Activated CD8-positive, alpha-beta memory T cell treated with anti-CD3 and anti-CD28 coated beads for 48 hours (primary cell): ENCODE data around the gene ELOVL6.

Experiments used
- DNase-seq, 3 experiments: peaks; one replicate each; pipeline ENCODE4 v3.0.0-alpha.2; 2020; ENCODE audit warnings: low read depth in 2 of 3, low spot score in 2 of 3

Gene ELOVL6

GRCh38 chr4:110129544-110129943 lies 68.9 kb downstream of the ELOVL6 start:
- no peak for DNase-seq

- no peak for DNase-seq
These were observed 69.9 kb downstream of the ELOVL6 start for GRCh38 chr4:110128472-110128919.

GRCh38 chr4:110128029-110128428 lies 70.4 kb downstream of the ELOVL6 start:
- no peak for DNase-seq

GRCh38 chr4:110124711-110125110 lies 73.7 kb downstream of the ELOVL6 start:
- DNase-seq, result no peak

GRCh38 chr4:110122201-110122600 lies 76.2 kb downstream of the ELOVL6 start:
- no peak for DNase-seq

- no peak for DNase-seq
These were observed 77.9 kb downstream of the ELOVL6 start for GRCh38 chr4:110120506-110120905.

GRCh38 chr4:110119880-110120279 lies 78.5 kb downstream of the ELOVL6 start:
- DNase-seq, result no peak

- DNase-seq, result no peak
These were observed 79.1 kb downstream of the ELOVL6 start for GRCh38 chr4:110119337-110119736.

GRCh38 chr4:110112056-110112455 lies 86.4 kb downstream of the ELOVL6 start:
- no peak for DNase-seq

GRCh38 chr4:110109455-110109854 lies 89.0 kb downstream of the ELOVL6 start:
- no peak for DNase-seq

- DNase-seq, result no peak
These were observed 89.5 kb downstream of the ELOVL6 start for GRCh38 chr4:110108960-110109359.

- no peak for DNase-seq
These were observed 90.0 kb downstream of the ELOVL6 start for GRCh38 chr4:110108422-110108821.

GRCh38 chr4:110107866-110108265 lies 90.5 kb downstream of the ELOVL6 start:
- DNase-seq, result no peak

- DNase-seq, result no peak
These were observed 91.5 kb downstream of the ELOVL6 start for GRCh38 chr4:110106931-110107296.

- no peak for DNase-seq
These were observed 93.8 kb downstream of the ELOVL6 start for GRCh38 chr4:110104661-110105060.

GRCh38 chr4:110099638-110100037 lies 98.8 kb downstream of the ELOVL6 start:
- DNase-seq, result no peak

- no peak for DNase-seq
These were observed 102.0 kb downstream of the ELOVL6 start for GRCh38 chr4:110096405-110096804.

GRCh38 chr4:110092646-110093045 lies 105.8 kb downstream of the ELOVL6 start:
- no peak for DNase-seq

GRCh38 chr4:110091434-110092140 lies 106.8 kb downstream of the ELOVL6 start:
- DNase-seq, result no peak

GRCh38 chr4:110088670-110089069 lies 109.7 kb downstream of the ELOVL6 start:
- DNase-seq, result no peak

GRCh38 chr4:110087070-110087708 lies 111.2 kb downstream of the ELOVL6 start:
- no peak for DNase-seq

- DNase-seq, result no peak
These were observed 113.3 kb downstream of the ELOVL6 start for GRCh38 chr4:110085131-110085530.

GRCh38 chr4:110084154-110084553 lies 114.3 kb downstream of the ELOVL6 start:
- no peak for DNase-seq
